Body of pancreas (tissue), 4 donors: ENCODE measurements around the gene RAPGEF4.

ENCODE experiments used
- POLR2A ChIP-seq, 3 donors: fragments of 450-650 bp; IDR thresholded peaks; one replicate each; pipeline ENCODE4 v1.6.1; 2016; ENCODE audit warnings: antibody characterized with exemption in 3 of 3, mild to moderate bottlenecking in 2 of 3
- TF ChIP-seq, protein P1 (sequence below), 7 experiments: fragments of 450-650 bp in 4 of 7; fragments of 200-600 bp in 3 of 7; sonication (generic) in 3 of 7; IDR thresholded peaks; one replicate each; pipeline ENCODE4 v1.5.1; 2016 to 2019; ENCODE audit warnings: antibody characterized with exemption in 7 of 7

DNA sequence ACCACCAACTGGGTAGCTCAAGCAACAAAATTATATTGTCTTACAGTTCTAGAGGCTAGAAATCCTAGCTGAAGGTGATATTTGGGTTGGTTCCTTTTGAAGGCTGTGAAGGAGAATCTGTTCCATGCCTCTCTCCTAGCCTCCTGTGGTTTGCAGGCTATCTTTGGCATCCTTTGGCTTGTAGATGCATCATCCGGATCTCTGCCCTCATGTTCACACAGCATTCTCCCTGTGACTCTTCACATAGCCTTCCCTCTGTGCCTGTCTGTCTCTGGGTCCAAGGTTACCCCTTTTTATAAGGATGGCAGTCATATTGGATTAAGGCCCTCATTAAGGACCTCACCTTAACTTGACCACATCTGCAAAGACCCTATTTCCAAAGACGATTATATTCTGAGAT is 261.4 kb downstream of the RAPGEF4 start:
- TF ChIP-seq, protein P1, sequence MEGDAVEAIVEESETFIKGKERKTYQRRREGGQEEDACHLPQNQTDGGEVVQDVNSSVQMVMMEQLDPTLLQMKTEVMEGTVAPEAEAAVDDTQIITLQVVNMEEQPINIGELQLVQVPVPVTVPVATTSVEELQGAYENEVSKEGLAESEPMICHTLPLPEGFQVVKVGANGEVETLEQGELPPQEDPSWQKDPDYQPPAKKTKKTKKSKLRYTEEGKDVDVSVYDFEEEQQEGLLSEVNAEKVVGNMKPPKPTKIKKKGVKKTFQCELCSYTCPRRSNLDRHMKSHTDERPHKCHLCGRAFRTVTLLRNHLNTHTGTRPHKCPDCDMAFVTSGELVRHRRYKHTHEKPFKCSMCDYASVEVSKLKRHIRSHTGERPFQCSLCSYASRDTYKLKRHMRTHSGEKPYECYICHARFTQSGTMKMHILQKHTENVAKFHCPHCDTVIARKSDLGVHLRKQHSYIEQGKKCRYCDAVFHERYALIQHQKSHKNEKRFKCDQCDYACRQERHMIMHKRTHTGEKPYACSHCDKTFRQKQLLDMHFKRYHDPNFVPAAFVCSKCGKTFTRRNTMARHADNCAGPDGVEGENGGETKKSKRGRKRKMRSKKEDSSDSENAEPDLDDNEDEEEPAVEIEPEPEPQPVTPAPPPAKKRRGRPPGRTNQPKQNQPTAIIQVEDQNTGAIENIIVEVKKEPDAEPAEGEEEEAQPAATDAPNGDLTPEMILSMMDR (IDR thresholded peaks at IDR 0.05): no peak
- TF ChIP-seq POLR2A (IDR thresholded peaks at IDR 0.05): no peak
